ENCODE data around the gene HSPA8.

GRCh38 chr11:123062158-123062891 lies 389 bp upstream of the HSPA8 start:
- TF ChIP-seq CTCF (IDR thresholded peaks at IDR 0.05) (no peak), POLR2A (IDR thresholded peaks at IDR 0.05) (no peak)
